Breast epithelium (tissue), 3 donors: ENCODE data around the gene UMAD1.

Experiments used
- CTCF ChIP-seq, 3 donors: fragments of 450-650 bp; IDR thresholded peaks; one replicate each; pipeline ENCODE4 v1.5.1; 2016 to 2017; ENCODE audit warnings: antibody characterized with exemption in 3 of 3, mild to moderate bottlenecking in 3 of 3, moderate library complexity in 3 of 3
- POLR2A ChIP-seq: fragments of 450-650 bp; IDR thresholded peaks from one replicate; pipeline ENCODE4 v1.6.1; 2016; ENCODE audit warnings: antibody characterized with exemption, mild to moderate bottlenecking, moderate library complexity

GRCh38 chr7:7650682-7651206 is 10.2 kb downstream of the UMAD1 start:
- TF ChIP-seq POLR2A (no peak), CTCF (IDR thresholded peaks at IDR 0.05) (no peak)
